Lung (tissue), 12 donors: ENCODE data around the gene TXNRD1. TPM values are rescaled to one million over a fixed set of nuclear protein-coding genes. Genes with fewer than 3 reads are reported as not detected.

ENCODE experiments used
- ATAC-seq: fragments of 200-7000 bp; cut with Tn5 transposase; one replicate; pipeline ENCODE4 v1.9.1; 2020; ENCODE audit warnings: moderate number of reproducible peaks; ENCODE audit not compliant: insufficient read depth, low FRiP score
- DNase-seq, 3 donors: peaks; one replicate each; pipeline ENCODE4 v3.0.0-alpha.2; 2013 to 2017
- H3K27ac ChIP-seq, 2 donors: one replicate each; pipeline ENCODE4 v1.5.1; 2013; ENCODE audit warnings: mild to moderate bottlenecking in 2 of 2, moderate library complexity in 2 of 2, control low read depth in 1 of 2, inconsistent platforms in 1 of 2, low read depth in 1 of 2, low read length in 1 of 2
- H3K27me3 ChIP-seq, 3 donors: one replicate each; pipeline ENCODE4 v1.5.1; 2013; ENCODE audit warnings: low read length in 2 of 3; ENCODE audit not compliant: control insufficient read depth in 3 of 3, insufficient read depth in 3 of 3
- H3K36me3 ChIP-seq, 4 donors: one replicate each; pipeline ENCODE4 v1.5.1; 2013; ENCODE audit warnings: low read length in 4 of 4, mild to moderate bottlenecking in 1 of 4, moderate library complexity in 1 of 4; ENCODE audit not compliant: control insufficient read depth in 4 of 4, insufficient read depth in 4 of 4
- H3K4me1 ChIP-seq, 5 donors: one replicate each; pipeline ENCODE4 v1.5.1; 2013; ENCODE audit warnings: low read length in 5 of 5, mild to moderate bottlenecking in 2 of 5, moderate library complexity in 1 of 5; ENCODE audit not compliant: control insufficient read depth in 5 of 5, insufficient read depth in 5 of 5
- H3K4me3 ChIP-seq: one replicate; pipeline ENCODE4 v1.5.1; 2013; ENCODE audit warnings: mild to moderate bottlenecking, control low read depth, moderate library complexity
- H3K9ac ChIP-seq, 2 donors: one replicate each; pipeline ENCODE4 v1.5.1; 2013; ENCODE audit warnings: low read length in 2 of 2, control low read depth in 1 of 2; ENCODE audit not compliant: insufficient read depth in 1 of 2
- H3K9me3 ChIP-seq, 4 donors: one replicate each; pipeline ENCODE4 v1.5.1; 2013; ENCODE audit warnings: low read length in 3 of 4, mild to moderate bottlenecking in 1 of 4, moderate library complexity in 1 of 4; ENCODE audit not compliant: control insufficient read depth in 4 of 4, insufficient read depth in 3 of 4
- WGBS, 2 donors: extraction: QIAGEN DNeasy Blood & Tissue Kit; methylation state at CpG; one replicate each; pipeline ENCODE4 v1.1.7; 2013; 5-methylcytosine and 5-hydroxymethylcytosine counted together
- polyA plus RNA-seq, 2 donors: library from polyadenylated mRNA; stranded (reverse); fragments of 200-250 nt; gene quantifications; one replicate each; pipeline ENCODE4 v1.2.1, GENCODE V29; 2013
- total RNA-seq, 2 donors: library from RNA; depleted of rRNA in 1 of 2; stranded (reverse); fragments of >200 nt in 1 of 2; gene quantifications; one replicate each; pipeline ENCODE4 v1.2.1, GENCODE V29; 2014 to 2021
- TF ChIP-seq, protein P1 (sequence below): IDR thresholded peaks from 2 replicates; pipeline ENCODE4 v1.5.1; 2012; ENCODE audit warnings: mild to moderate bottlenecking; ENCODE audit errors: control extremely low read depth, extremely low read depth
- donor health status: control.
- donor health status: control.
- donor health status: Bipolar disorder and iron deficiency.
- donor health status: healthy.
- donor health status: DM: yes; HTN: yes; CAD: no.

Gene TXNRD1
- total and polyA plus RNA-seq, 4 donors = 74.2 to 166 (median 125) TPM

DNA sequence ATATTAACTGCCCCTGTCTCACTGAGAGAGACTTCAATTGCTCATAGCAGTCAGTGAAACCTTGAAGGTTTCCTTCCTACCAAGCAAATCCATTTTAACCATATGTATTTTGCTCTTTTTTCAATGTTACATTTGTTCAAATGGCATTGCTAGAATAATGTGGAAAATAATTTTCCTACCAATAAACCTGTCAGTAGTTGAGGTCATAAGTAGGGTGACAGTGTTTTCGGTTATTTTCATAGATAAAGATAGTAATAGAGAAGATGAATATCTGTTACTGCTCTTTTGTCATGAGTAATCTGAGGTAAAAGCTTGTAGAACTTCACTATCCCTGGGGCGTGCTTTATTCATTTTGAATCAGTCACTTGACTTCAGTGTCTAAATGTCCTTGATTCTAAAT is 120.5 kb downstream of the TXNRD1 start:
- peaks cover 10 to 49% (median 25%) of the 10 kb centered on the region in 4 donors for H3K36me3 ChIP-seq

GRCh38 chr12:104337030-104337558 is 121.5 kb downstream of the TXNRD1 start:
- WGBS, 2 donors = 83 to 97% methylated on average over 7 of the region's 7 CpGs
- Histone ChIP-seq H3K4me3 (no peak overlapping the region), H3K36me3 (peaks cover 10 to 59% (median 32%) of the 10 kb centered on the region in 4 donors), H3K9me3 (no peaks in the 10 kb centered on the region), H3K9ac (no peak overlapping the region), H3K27ac (no peak overlapping the region), H3K4me1 (peaks cover 0 to 10% (median 0%) of the 10 kb centered on the region in 5 donors), H3K27me3 (no peaks in the 10 kb centered on the region)
- no peak for DNase-seq
- ATAC-seq = no peak
- TF ChIP-seq, protein P1, sequence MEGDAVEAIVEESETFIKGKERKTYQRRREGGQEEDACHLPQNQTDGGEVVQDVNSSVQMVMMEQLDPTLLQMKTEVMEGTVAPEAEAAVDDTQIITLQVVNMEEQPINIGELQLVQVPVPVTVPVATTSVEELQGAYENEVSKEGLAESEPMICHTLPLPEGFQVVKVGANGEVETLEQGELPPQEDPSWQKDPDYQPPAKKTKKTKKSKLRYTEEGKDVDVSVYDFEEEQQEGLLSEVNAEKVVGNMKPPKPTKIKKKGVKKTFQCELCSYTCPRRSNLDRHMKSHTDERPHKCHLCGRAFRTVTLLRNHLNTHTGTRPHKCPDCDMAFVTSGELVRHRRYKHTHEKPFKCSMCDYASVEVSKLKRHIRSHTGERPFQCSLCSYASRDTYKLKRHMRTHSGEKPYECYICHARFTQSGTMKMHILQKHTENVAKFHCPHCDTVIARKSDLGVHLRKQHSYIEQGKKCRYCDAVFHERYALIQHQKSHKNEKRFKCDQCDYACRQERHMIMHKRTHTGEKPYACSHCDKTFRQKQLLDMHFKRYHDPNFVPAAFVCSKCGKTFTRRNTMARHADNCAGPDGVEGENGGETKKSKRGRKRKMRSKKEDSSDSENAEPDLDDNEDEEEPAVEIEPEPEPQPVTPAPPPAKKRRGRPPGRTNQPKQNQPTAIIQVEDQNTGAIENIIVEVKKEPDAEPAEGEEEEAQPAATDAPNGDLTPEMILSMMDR = no peak

More for the DNA sequence above, 120.5 kb downstream of the TXNRD1 start:
- ATAC-seq (no peak), DNase-seq (no peak)
- Histone ChIP-seq H3K4me3 (no peak overlapping the region), H3K27ac (no peak overlapping the region), H3K9ac (no peak overlapping the region), H3K27me3 (no peaks in the 10 kb centered on the region), H3K9me3 (no peaks in the 10 kb centered on the region), H3K4me1 (peaks cover 0 to 10% (median 0%) of the 10 kb centered on the region in 5 donors)
- TF ChIP-seq, protein P1 = no peak
- WGBS, 2 donors = 93 to 96% methylated on average over 2 of the region's 2 CpGs

DNA sequence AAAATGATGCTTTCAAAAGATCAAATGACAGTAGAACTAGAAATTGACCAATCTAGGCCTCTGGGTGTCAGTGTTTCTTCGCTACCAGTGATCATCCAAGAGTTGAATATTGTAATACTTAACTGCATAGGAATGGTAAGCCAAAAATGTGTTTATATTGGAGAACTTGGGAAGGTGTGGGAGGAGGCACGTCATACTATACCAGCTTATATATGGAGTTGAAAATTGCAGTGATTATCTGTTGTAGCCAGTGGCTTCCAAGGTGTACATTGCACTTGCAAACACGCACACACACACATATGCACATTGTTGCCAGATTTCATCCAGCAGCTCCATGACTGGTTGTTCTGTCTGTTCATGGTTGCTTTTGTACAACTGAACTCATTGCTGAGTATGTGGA is 124.1 kb downstream of the TXNRD1 start:
- H3K9me3 ChIP-seq = no peaks in the 10 kb centered on the region
- DNase-seq (peak in 1 of 3 donors; percentile 13), ATAC-seq (no peak)
- H3K4me3 ChIP-seq = no peak overlapping the region
- WGBS, 2 donors = 95% methylated on average over 3 of the region's 3 CpGs
- H3K9ac ChIP-seq = no peak overlapping the region
- H3K27ac ChIP-seq = no peak overlapping the region
- no peaks in the 10 kb centered on the region for H3K27me3 ChIP-seq
- H3K4me1 ChIP-seq = peaks cover 0 to 8% (median 0%) of the 10 kb centered on the region in 5 donors
- H3K36me3 ChIP-seq = peaks cover 14 to 63% (median 37%) of the 10 kb centered on the region in 4 donors
- TF ChIP-seq, protein P1 = no peak

- Histone ChIP-seq H3K4me3 (no peak overlapping the region), H3K9ac (no peak overlapping the region), H3K27ac (no peak overlapping the region), H3K4me1 (peaks cover 0 to 9% (median 0%) of the 10 kb centered on the region in 5 donors), H3K27me3 (no peaks in the 10 kb centered on the region), H3K9me3 (no peaks in the 10 kb centered on the region), H3K36me3 (peaks cover 14 to 63% (median 36%) of the 10 kb centered on the region in 4 donors)
- ATAC-seq (no peak), DNase-seq (peak in 1 of 3 donors; percentile 19)
- WGBS, 2 donors = 79 to 92% methylated on average over 1 of the region's 1 CpG
- TF ChIP-seq, protein P1 = no peak
These were observed 124.6 kb downstream of the TXNRD1 start for GRCh38 chr12:104340177-104340576.
